ENCODE results near the gene PIGR.

PIGR gene

GRCh38 chr1:206933333-206933945 is 12.8 kb downstream of the PIGR start:
- TF ChIP-seq CTCF (IDR thresholded peaks at IDR 0.05; ENCODE audit: extremely low read depth, missing control alignments) = peak; percentile 78
- DNase-seq (ENCODE audit: low spot score) = peak; percentile 64

- no peak for TF ChIP-seq CTCF (IDR thresholded peaks at IDR 0.05; ENCODE audit: extremely low read depth, missing control alignments)
- DNase-seq (ENCODE audit: low spot score) = no peak
Observed at GRCh38 chr1:206932177-206932576, 14.1 kb downstream of the PIGR start.

GRCh38 chr1:206931709-206932108 is 14.6 kb downstream of the PIGR start:
- TF ChIP-seq CTCF (IDR thresholded peaks at IDR 0.05; ENCODE audit: extremely low read depth, missing control alignments) = peak; percentile 27
- DNase-seq (ENCODE audit: low spot score) = no peak

- DNase-seq (ENCODE audit: low spot score) = peak; percentile 76
Observed at GRCh38 chr1:206930210-206930798, 16.0 kb downstream of the PIGR start.

GRCh38 chr1:206929524-206929923 is 16.7 kb downstream of the PIGR start:
- no peak for TF ChIP-seq CTCF (IDR thresholded peaks at IDR 0.05; ENCODE audit: extremely low read depth, missing control alignments)
- no peak for DNase-seq (ENCODE audit: low spot score)

More at GRCh38 chr1:206930210-206930798, 16.0 kb downstream of the PIGR start:
- TF ChIP-seq CTCF (IDR thresholded peaks at IDR 0.05; ENCODE audit: extremely low read depth, missing control alignments) = no peak

- no peak for DNase-seq (ENCODE audit: low spot score)
- no peak for TF ChIP-seq CTCF (IDR thresholded peaks at IDR 0.05; ENCODE audit: extremely low read depth, missing control alignments)
Observed at GRCh38 chr1:206926286-206926685, 20.0 kb downstream of the PIGR start.

GRCh38 chr1:206925106-206925736 is 21.0 kb downstream of the PIGR start:
- TF ChIP-seq CTCF (IDR thresholded peaks at IDR 0.05; ENCODE audit: extremely low read depth, missing control alignments) = peak; percentile 35
- DNase-seq (ENCODE audit: low spot score) = peak; percentile 77
